ENCODE results near the gene TMEM115. TPM values are rescaled to one million over a fixed set of nuclear protein-coding genes. Genes with fewer than 3 reads are reported as not detected.

TMEM115 gene
- 10 to 100 TPM; 15.0 to 30.9 (median 19.2) TPM for total RNA-seq
- long read RNA-seq, transcript TMEM115-201 (2 exons, 2,197 nt) = major isoform, 7 of 7 reads
- long read RNA-seq, partial matches to known transcripts = 0 of 7 reads
- long read RNA-seq, other reads (novel, unspliced or antisense) = 0 of 7 reads

- peak; percentile 95 to 99 (median 98) for DNase-seq
- peak within 1 kb of the TSS; percentile 87 to 98 (median 92) for H3K4me3 ChIP-seq
- peaks cover 0 to 13% (median 2%) of the 10 kb centered on the region in 4 donors for H3K36me3 ChIP-seq
- peaks cover 0 to 40% (median 24%) of the 10 kb centered on the region in 4 donors for H3K4me1 ChIP-seq
- 0% methylated on average over 20 of the region's 64 CpGs for WGBS (ENCODE audit: insufficient coverage, low coverage, low lambda C conversion rate, missing lambda C conversion rate)
- peak within 1 kb of the TSS; percentile 69 to 86 (median 80) for H3K27ac ChIP-seq
- H3K9me3 ChIP-seq = no peaks in the 10 kb centered on the region
- peak; percentile 91 to 98 (median 96) for ATAC-seq
- TF ChIP-seq CTCF (IDR thresholded peaks at IDR 0.05) (no peak), POLR2A (IDR thresholded peaks at IDR 0.05) (peak; percentile 66)
- intact Hi-C loops (cut with DNase I) = no loop called here
- H3K27me3 ChIP-seq = no peaks in the 10 kb centered on the region
These were observed at the start of gene TMEM115 for GRCh38 chr3:50358911-50359759. Gene TMEM115, minus strand, starts transcription at chr3:50359521. Its CDS starts 458 bp downstream, at chr3:50359063.

- Histone ChIP-seq H3K27ac (no peak overlapping the region), H3K4me1 (no peaks in the 10 kb centered on the region), H3K4me3 (no peak overlapping the region), H3K36me3 (no peaks in the 10 kb centered on the region), H3K27me3 (no peaks in the 10 kb centered on the region), H3K9me3 (no peaks in the 10 kb centered on the region)
- WGBS (ENCODE audit: insufficient coverage, low coverage, low lambda C conversion rate, missing lambda C conversion rate) = no CpG with 5 or more reads among the region's 15 CpGs
- TF ChIP-seq CTCF (IDR thresholded peaks at IDR 0.05) (no peak), POLR2A (IDR thresholded peaks at IDR 0.05) (no peak)
- DNase-seq (no peak), ATAC-seq (peak in 2 of 4 donors; percentile 7 to 10)
- intact Hi-C loops (cut with DNase I) = no loop called here
These were observed 49.2 kb upstream of the TMEM115 start for GRCh38 chr3:50408443-50408944.

- H3K9me3 ChIP-seq = no peaks in the 10 kb centered on the region
- WGBS (ENCODE audit: insufficient coverage, low coverage, low lambda C conversion rate, missing lambda C conversion rate) = 36% methylated on average over 1 of the region's 1 CpG
- H3K27me3 ChIP-seq = no peaks in the 10 kb centered on the region
- TF ChIP-seq POLR2A (IDR thresholded peaks at IDR 0.05) (no peak), CTCF (IDR thresholded peaks at IDR 0.05) (no peak)
- H3K4me1 ChIP-seq = no peaks in the 10 kb centered on the region
- no peak overlapping the region for H3K27ac ChIP-seq
- ATAC-seq = no peak
- intact Hi-C loops (cut with DNase I) = no loop called here
- no peaks in the 10 kb centered on the region for H3K36me3 ChIP-seq
- H3K4me3 ChIP-seq = no peak overlapping the region
- no peak for DNase-seq
These were observed 47.2 kb upstream of the TMEM115 start for GRCh38 chr3:50406487-50406886.

- no peaks in the 10 kb centered on the region for H3K27me3 ChIP-seq
- no peaks in the 10 kb centered on the region for H3K9me3 ChIP-seq
- TF ChIP-seq CTCF (IDR thresholded peaks at IDR 0.05) (no peak), POLR2A (IDR thresholded peaks at IDR 0.05) (no peak)
- DNase-seq = no peak
- H3K4me3 ChIP-seq = no peak overlapping the region
- intact Hi-C loops (cut with DNase I) = no loop called here
- H3K36me3 ChIP-seq = no peaks in the 10 kb centered on the region
- ATAC-seq = no peak
- H3K4me1 ChIP-seq = no peaks in the 10 kb centered on the region
- no peak overlapping the region for H3K27ac ChIP-seq
- WGBS (ENCODE audit: insufficient coverage, low coverage, low lambda C conversion rate, missing lambda C conversion rate) = 11% methylated on average over 5 of the region's 8 CpGs
These were observed 45.9 kb upstream of the TMEM115 start for GRCh38 chr3:50405249-50405648.

Measured in right lobe of liver (tissue), 6 donors.